ENCODE data around the gene ATG4C. TPM values are rescaled to one million over a fixed set of nuclear protein-coding genes. Genes with fewer than 3 reads are reported as not detected.

The ATG4C gene
- total RNA-seq, 3 donors from 2014 or later (not counting 1 experiment from before 2014, with no cell fraction given) = 4.8 to 9.7 (median 6.3) TPM

DNA sequence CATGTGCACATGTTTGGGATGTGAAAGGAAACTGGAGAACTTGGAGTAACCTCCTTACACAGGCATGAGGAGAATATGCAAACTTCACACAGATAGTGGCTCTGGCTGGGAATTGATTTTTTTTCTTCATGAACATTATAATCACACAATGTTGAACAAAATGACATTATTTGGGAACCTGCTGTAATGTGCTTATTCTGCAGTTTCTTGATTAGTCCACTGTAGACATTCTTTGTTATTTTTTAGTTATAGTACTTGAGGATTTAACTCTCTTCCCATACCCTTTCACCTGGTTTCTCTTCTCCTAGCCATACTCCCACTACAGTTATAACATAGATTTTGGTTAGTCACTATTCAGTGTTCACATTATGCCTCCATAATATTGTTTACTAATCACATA is 68.3 kb downstream of the ATG4C start:
- Histone ChIP-seq H3K4me3 (ENCODE audit: low read length) (no peak overlapping the region), H3K36me3 (ENCODE audit: control insufficient read depth, insufficient read depth, low read length) (peaks cover 2% of the 10 kb centered on the region), H3K9me3 (ENCODE audit: control insufficient read depth, insufficient read depth, low read length) (no peaks in the 10 kb centered on the region), H3K27ac (ENCODE audit: low read length) (no peak overlapping the region), H3K27me3 (ENCODE audit: control insufficient read depth, insufficient read depth, low read length) (no peaks in the 10 kb centered on the region), H3K4me1 (ENCODE audit: control insufficient read depth, insufficient read depth, low read length) (no peaks in the 10 kb centered on the region)
- ATAC-seq (no peak), DNase-seq (no peak)
- no peak overlapping the region for H3K27ac Mint-ChIP-seq
- intact Hi-C loops (cut with micrococcal nuclease) = no loop called here
- TF ChIP-seq, protein P1, sequence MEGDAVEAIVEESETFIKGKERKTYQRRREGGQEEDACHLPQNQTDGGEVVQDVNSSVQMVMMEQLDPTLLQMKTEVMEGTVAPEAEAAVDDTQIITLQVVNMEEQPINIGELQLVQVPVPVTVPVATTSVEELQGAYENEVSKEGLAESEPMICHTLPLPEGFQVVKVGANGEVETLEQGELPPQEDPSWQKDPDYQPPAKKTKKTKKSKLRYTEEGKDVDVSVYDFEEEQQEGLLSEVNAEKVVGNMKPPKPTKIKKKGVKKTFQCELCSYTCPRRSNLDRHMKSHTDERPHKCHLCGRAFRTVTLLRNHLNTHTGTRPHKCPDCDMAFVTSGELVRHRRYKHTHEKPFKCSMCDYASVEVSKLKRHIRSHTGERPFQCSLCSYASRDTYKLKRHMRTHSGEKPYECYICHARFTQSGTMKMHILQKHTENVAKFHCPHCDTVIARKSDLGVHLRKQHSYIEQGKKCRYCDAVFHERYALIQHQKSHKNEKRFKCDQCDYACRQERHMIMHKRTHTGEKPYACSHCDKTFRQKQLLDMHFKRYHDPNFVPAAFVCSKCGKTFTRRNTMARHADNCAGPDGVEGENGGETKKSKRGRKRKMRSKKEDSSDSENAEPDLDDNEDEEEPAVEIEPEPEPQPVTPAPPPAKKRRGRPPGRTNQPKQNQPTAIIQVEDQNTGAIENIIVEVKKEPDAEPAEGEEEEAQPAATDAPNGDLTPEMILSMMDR (IDR thresholded peaks at IDR 0.05) = no peak
- H3K4me3 Mint-ChIP-seq = no peak overlapping the region
- no peaks in the 10 kb centered on the region for H3K4me1 Mint-ChIP-seq
- no peaks in the 10 kb centered on the region for H3K9me3 Mint-ChIP-seq
- no peaks in the 10 kb centered on the region for H3K36me3 Mint-ChIP-seq
- no peaks in the 10 kb centered on the region for H3K27me3 Mint-ChIP-seq (ENCODE audit: low read depth in 2 of 2)

DNA sequence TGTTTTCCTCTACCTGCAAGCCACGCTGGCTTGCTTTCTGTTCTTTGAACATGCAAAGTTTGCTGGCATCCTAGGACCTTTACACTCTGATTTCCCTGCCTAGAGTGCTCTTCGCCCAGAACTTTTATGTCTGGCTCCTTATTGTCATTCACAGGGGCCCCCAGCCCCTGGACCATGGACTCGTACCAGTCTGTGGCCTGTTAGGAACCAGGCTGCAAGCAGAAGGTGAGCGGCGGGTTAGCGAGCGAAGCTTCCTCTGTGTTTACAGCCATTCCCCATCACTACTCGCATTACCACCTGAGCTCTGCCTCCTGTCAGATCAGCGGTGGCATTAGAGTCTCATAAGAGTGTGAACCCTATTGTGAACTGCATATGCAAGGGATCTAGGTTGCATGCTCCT is 73.0 kb downstream of the ATG4C start:
- intact Hi-C loops (cut with micrococcal nuclease) = no loop called here
- DNase-seq (no peak), ATAC-seq (no peak)
- Histone ChIP-seq H3K36me3 (ENCODE audit: control insufficient read depth, insufficient read depth, low read length) (peaks cover 2% of the 10 kb centered on the region), H3K4me3 (ENCODE audit: low read length) (no peak overlapping the region), H3K27ac (ENCODE audit: low read length) (no peak overlapping the region), H3K9me3 (ENCODE audit: control insufficient read depth, insufficient read depth, low read length) (no peaks in the 10 kb centered on the region), H3K27me3 (ENCODE audit: control insufficient read depth, insufficient read depth, low read length) (no peaks in the 10 kb centered on the region), H3K4me1 (ENCODE audit: control insufficient read depth, insufficient read depth, low read length) (no peaks in the 10 kb centered on the region)
- H3K4me1 Mint-ChIP-seq = no peaks in the 10 kb centered on the region
- no peaks in the 10 kb centered on the region for H3K27me3 Mint-ChIP-seq (ENCODE audit: low read depth in 2 of 2)
- no peaks in the 10 kb centered on the region for H3K9me3 Mint-ChIP-seq
- TF ChIP-seq, protein P1 (IDR thresholded peaks at IDR 0.05) = no peak
- no peak overlapping the region for H3K4me3 Mint-ChIP-seq
- WGBS (ENCODE audit: insufficient coverage) = 96% methylated on average over 9 of the region's 9 CpGs
- H3K36me3 Mint-ChIP-seq = no peaks in the 10 kb centered on the region
- H3K27ac Mint-ChIP-seq = no peak overlapping the region

DNA sequence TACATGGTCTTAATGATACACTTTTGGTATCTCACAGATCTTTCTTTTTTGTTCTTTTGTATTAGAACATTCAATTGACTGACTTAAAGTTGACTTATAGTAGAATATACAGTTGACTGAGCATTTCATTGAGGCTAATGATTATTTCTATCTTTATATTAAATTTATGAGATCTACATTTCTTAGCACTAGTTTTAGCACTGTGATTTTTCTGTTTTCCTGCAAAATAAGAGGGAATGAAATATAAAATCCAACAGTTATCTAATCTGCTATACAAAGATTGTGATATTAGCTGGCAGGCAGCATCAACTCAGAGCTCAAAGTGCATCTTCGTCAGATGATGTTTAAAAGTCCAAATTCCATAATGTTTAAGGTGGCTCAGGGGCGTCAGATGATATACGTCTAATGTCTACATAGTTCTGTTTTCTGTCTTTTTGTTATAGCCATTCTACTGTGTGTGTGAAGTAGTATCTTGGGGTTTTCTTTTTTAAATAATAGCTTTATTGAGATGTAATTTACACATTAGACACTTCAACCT is 85.4 kb downstream of the ATG4C start:
- WGBS (ENCODE audit: insufficient coverage) = 85% methylated on average over 3 of the region's 3 CpGs
- Mint-ChIP-seq H3K4me3 (no peak overlapping the region), H3K4me1 (no peaks in the 10 kb centered on the region), H3K27ac (no peak overlapping the region), H3K27me3 (ENCODE audit: low read depth in 2 of 2) (no peaks in the 10 kb centered on the region), H3K9me3 (no peaks in the 10 kb centered on the region), H3K36me3 (no peaks in the 10 kb centered on the region)
- TF ChIP-seq, protein P1 (IDR thresholded peaks at IDR 0.05) = no peak
- no peaks in the 10 kb centered on the region for H3K4me1 ChIP-seq (ENCODE audit: control insufficient read depth, insufficient read depth, low read length)
- no peak for ATAC-seq
- intact Hi-C loops (cut with micrococcal nuclease) = no loop called here
- no peaks in the 10 kb centered on the region for H3K36me3 ChIP-seq (ENCODE audit: control insufficient read depth, insufficient read depth, low read length)
- H3K27me3 ChIP-seq (ENCODE audit: control insufficient read depth, insufficient read depth, low read length) = no peaks in the 10 kb centered on the region
- no peak for DNase-seq
- H3K4me3 ChIP-seq (ENCODE audit: low read length) = no peak overlapping the region
- H3K27ac ChIP-seq (ENCODE audit: low read length) = no peak overlapping the region
- no peaks in the 10 kb centered on the region for H3K9me3 ChIP-seq (ENCODE audit: control insufficient read depth, insufficient read depth, low read length)

DNA sequence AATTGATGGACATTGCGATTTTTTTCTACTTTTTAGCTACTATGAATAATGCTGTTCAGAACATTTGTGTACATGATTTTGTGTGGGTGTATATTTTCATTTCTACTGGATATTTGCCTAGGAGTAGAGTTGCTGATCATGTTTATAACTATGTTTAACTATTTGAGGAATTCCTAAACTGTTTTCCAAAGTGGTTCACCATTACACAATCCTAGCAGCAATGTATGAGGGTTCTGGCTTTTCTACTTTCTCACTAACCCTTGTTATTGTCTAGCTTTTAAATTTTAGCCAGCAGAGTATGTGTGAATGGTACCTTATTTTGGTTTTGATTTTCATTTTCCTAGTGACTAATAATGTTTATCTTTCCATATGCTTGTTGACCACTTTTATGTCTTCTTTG is 86.2 kb downstream of the ATG4C start:
- Histone ChIP-seq H3K9me3 (ENCODE audit: control insufficient read depth, insufficient read depth, low read length) (no peaks in the 10 kb centered on the region), H3K36me3 (ENCODE audit: control insufficient read depth, insufficient read depth, low read length) (no peaks in the 10 kb centered on the region), H3K4me3 (ENCODE audit: low read length) (no peak overlapping the region), H3K4me1 (ENCODE audit: control insufficient read depth, insufficient read depth, low read length) (no peaks in the 10 kb centered on the region), H3K27me3 (ENCODE audit: control insufficient read depth, insufficient read depth, low read length) (no peaks in the 10 kb centered on the region), H3K27ac (ENCODE audit: low read length) (no peak overlapping the region)
- Mint-ChIP-seq H3K27ac (no peak overlapping the region), H3K27me3 (ENCODE audit: low read depth in 2 of 2) (no peaks in the 10 kb centered on the region), H3K9me3 (no peaks in the 10 kb centered on the region), H3K4me3 (no peak overlapping the region), H3K4me1 (no peaks in the 10 kb centered on the region), H3K36me3 (no peaks in the 10 kb centered on the region)
- no CpG with 5 or more reads among the region's 1 CpG for WGBS (ENCODE audit: insufficient coverage)
- TF ChIP-seq, protein P1 (IDR thresholded peaks at IDR 0.05) = no peak
- intact Hi-C loops (cut with micrococcal nuclease) = no loop called here
- ATAC-seq = no peak
- DNase-seq = no peak
